A673 (cell line): ENCODE results near the gene RBBP6. TPM values are rescaled to one million over a fixed set of nuclear protein-coding genes. Genes with fewer than 3 reads are reported as not detected.
"Not testable (repeated sequence)": the region's sequence is repeated elsewhere in the genome, so short reads cannot be mapped to it uniquely, and the experiment has no call there.

Source experiments
- BruUV-seq: library from RNA; stranded (reverse); fragments of 400-500 nt; replicated peaks from 2 replicates; lab custom pipeline; 2021; lab: Mats Ljungman, UMichigan
- CTCF ChIA-PET: fragments of 300-600 bp; sonication (Branson Sonifier 250); formaldehyde crosslinking; loops from one replicate; lab custom pipeline; 2022; ENCODE audit warnings: antibody characterized with exemption; lab: Charles Lee
- POLR2A ChIA-PET: fragments of 300-600 bp; sonication (Branson Sonifier 250); formaldehyde crosslinking; loops from one replicate; lab custom pipeline; 2022; ENCODE audit warnings: antibody characterized with exemption; ENCODE audit not compliant: low non-redundant PET; lab: Charles Lee
- DNase-seq: peaks from one replicate; pipeline ENCODE4 v3.0.0-alpha.2; 2015; ENCODE audit warnings: low spot score
- H3K27ac ChIP-seq: fragments of 200-600 bp; sonication (generic); 2 replicates; pipeline ENCODE4 v1.5.1; 2016; ENCODE audit warnings: mixed run types, low read depth, mild to moderate bottlenecking, mixed read lengths, antibody characterized with exemption, low read length; ENCODE audit not compliant: poor library complexity, severe bottlenecking
- H3K27me3 ChIP-seq: fragments of 200-600 bp; sonication (generic); replicated peaks from 2 replicates; pipeline ENCODE4 v1.6.1; 2017; ENCODE audit warnings: mixed run types, low read depth, mild to moderate bottlenecking, mixed read lengths, antibody characterized with exemption, low read length; ENCODE audit not compliant: insufficient read depth, poor library complexity
- H3K36me3 ChIP-seq: fragments of 200-600 bp; sonication (generic); 2 replicates; pipeline ENCODE4 v1.6.1; 2016; ENCODE audit warnings: mixed run types, mild to moderate bottlenecking, mixed read lengths, antibody characterized with exemption, low read length; ENCODE audit not compliant: insufficient read depth, poor library complexity, severe bottlenecking
- H3K4me1 ChIP-seq: fragments of 200-600 bp; sonication (generic); 2 replicates; pipeline ENCODE4 v1.6.1; 2017; ENCODE audit warnings: mixed run types, mild to moderate bottlenecking, mixed read lengths, antibody characterized with exemption, low read length; ENCODE audit not compliant: insufficient read depth, poor library complexity, severe bottlenecking
- H3K4me3 ChIP-seq: fragments of 200-600 bp; sonication (generic); 2 replicates; pipeline ENCODE4 v1.5.1; 2016; ENCODE audit warnings: low read depth, mixed run types, mild to moderate bottlenecking, mixed read lengths, low read length; ENCODE audit not compliant: poor library complexity, severe bottlenecking
- H3K9me3 ChIP-seq: fragments of 200-600 bp; sonication (generic); 2 replicates; pipeline ENCODE4 v1.6.1; 2016; ENCODE audit warnings: mixed run types, low read depth, mild to moderate bottlenecking, mixed read lengths, antibody characterized with exemption, low read length; ENCODE audit not compliant: poor library complexity, severe bottlenecking
- CTCF ChIP-seq: fragments of 300-800, 200-600 bp; sonication (generic); conservative IDR thresholded peaks from 2 replicates; pipeline ENCODE4 v1.5.1; 2017; ENCODE audit warnings: low read depth, mild to moderate bottlenecking, antibody characterized with exemption, low read length, moderate library complexity, mixed read lengths
- EZH2 ChIP-seq: fragments of 200-600 bp; sonication (generic); IDR thresholded peaks from 2 replicates; pipeline ENCODE4 v1.6.1; 2017; ENCODE audit warnings: borderline replicate concordance, low read depth, mild to moderate bottlenecking, mixed read lengths, antibody characterized with exemption, low read length; ENCODE audit not compliant: poor library complexity, severe bottlenecking
- intact Hi-C: fragments of 100-400 bp; cut with micrococcal nuclease; formaldehyde crosslinking; loops from one replicate; pipeline ENCODE4 v1.10.0; 2022; ENCODE audit not compliant: unreplicated experiment
- total RNA-seq: library from RNA; stranded (reverse); gene quantifications from 2 replicates; pipeline ENCODE4 v1.2.3, GENCODE V29; 2021

Gene RBBP6
- total RNA-seq, 1 experiment from 2014 or later = 78.9 TPM

- H3K9me3 ChIP-seq = no peaks in the 10 kb centered on the region
- intact Hi-C loops = no loop called here
- ChIA-PET CTCF (no interaction called here), POLR2A (no interaction called here)
- no peak for DNase-seq
- H3K4me1 ChIP-seq = no peaks in the 10 kb centered on the region
- H3K4me3 ChIP-seq = no peak overlapping the region
- BruUV-seq = no TSS peak
- H3K27ac ChIP-seq = peak overlapping the region; percentile 17
- H3K36me3 ChIP-seq = peaks cover 62% of the 10 kb centered on the region
- TF ChIP-seq CTCF = no peak
- TF ChIP-seq EZH2 = no peak
- no peaks in the 10 kb centered on the region for H3K27me3 ChIP-seq
These were observed 32.7 kb downstream of the RBBP6 start for GRCh38 chr16:24572069-24572468.

DNA sequence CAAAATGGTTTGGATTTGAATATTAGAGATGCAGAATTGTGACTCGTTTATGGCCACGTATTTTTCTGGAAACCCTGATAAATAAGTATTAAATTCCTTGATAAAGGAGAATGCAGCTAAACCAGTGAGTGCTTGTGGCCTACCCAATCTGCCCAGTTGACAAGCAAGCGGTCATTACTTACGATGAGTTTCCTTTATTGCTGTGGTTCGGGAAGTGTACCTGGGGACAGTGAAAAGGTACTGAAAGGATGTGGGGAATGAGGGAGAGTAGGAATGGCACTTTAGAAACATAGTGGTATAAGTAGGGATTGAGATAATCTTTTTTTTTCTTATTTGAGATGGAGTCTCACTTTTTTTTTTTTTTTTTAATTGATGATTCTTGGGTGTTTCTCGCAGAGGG lies 33.8 kb downstream of the RBBP6 start:
- no peak for DNase-seq
- TF ChIP-seq CTCF (no peak), EZH2 (no peak)
- no peak overlapping the region for H3K27ac ChIP-seq
- no peaks in the 10 kb centered on the region for H3K4me1 ChIP-seq
- intact Hi-C loops = no loop called here
- no peaks in the 10 kb centered on the region for H3K9me3 ChIP-seq
- BruUV-seq = no TSS peak
- no peaks in the 10 kb centered on the region for H3K27me3 ChIP-seq
- ChIA-PET CTCF (no interaction called here), POLR2A (no interaction called here)
- H3K36me3 ChIP-seq = peaks cover 51% of the 10 kb centered on the region
- no peak overlapping the region for H3K4me3 ChIP-seq

- CTCF ChIA-PET, intact Hi-C loops, POLR2A ChIA-PET, DNase-seq, H3K9me3 ChIP-seq, H3K27ac ChIP-seq, BruUV-seq, H3K27me3 ChIP-seq, H3K4me3 ChIP-seq, H3K4me1 ChIP-seq: not testable (repeated sequence)
- peaks cover 34% of the 10 kb centered on the region for H3K36me3 ChIP-seq
These were observed 35.4 kb downstream of the RBBP6 start for GRCh38 chr16:24574515-24575485.

DNA sequence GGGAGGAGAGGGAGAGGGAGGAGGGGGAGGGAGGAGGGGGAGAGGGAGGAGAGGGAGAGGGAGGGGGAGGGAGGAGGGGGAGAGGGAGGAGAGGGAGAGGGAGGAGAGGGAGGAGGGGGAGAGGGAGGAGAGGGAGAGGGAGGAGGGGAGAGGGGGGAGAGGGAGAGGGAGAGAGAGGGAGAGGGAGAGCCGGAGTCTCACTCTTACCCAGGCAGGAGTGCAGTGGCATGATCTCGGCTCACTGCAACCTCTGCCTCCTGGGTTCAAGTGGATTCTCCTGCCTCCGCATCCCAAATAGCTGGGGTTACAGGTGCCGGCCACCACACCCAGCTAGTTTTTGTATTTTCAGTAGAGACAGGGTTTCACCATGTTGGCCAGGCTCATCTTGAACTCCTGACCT lies 36.4 kb downstream of the RBBP6 start:
- BruUV-seq = not testable (repeated sequence)

More for the DNA sequence above, 36.4 kb downstream of the RBBP6 start:
- H3K27ac ChIP-seq, POLR2A ChIA-PET, H3K27me3 ChIP-seq, CTCF ChIA-PET, H3K4me1 ChIP-seq, H3K9me3 ChIP-seq, DNase-seq, intact Hi-C loops, H3K4me3 ChIP-seq: not testable (repeated sequence)
- H3K36me3 ChIP-seq = peaks cover 25% of the 10 kb centered on the region
